ENCODE results near the gene ERAS. TPM values are rescaled to one million over a fixed set of nuclear protein-coding genes. Genes with fewer than 3 reads are reported as not detected.

The ERAS gene
- total and polyA plus RNA-seq, 7 experiments from 2014 or later, result not detected

GRCh38 chrX:48784726-48785125 is 41.6 kb upstream of the ERAS start:
- ChIA-PET POLR2A (no interaction called here), CTCF (no interaction called here)
- no peaks in the 10 kb centered on the region for H3K36me3 Mint-ChIP-seq
- intact Hi-C loops (cut with micrococcal nuclease), result no loop called here
- peaks cover 0 to 3% (median 0%) of the 10 kb centered on the region in 11 donors for H3K9me3 Mint-ChIP-seq
- no peak overlapping the region for H3K4me3 Mint-ChIP-seq
- H3K27me3 ChIP-seq (ENCODE audit: control insufficient read depth in 2 of 2, insufficient read depth in 2 of 2, low read length in 2 of 2), result no peaks in the 10 kb centered on the region
- no peaks in the 10 kb centered on the region for H3K9me3 ChIP-seq (ENCODE audit: control insufficient read depth in 2 of 3, low read length in 3 of 3)
- no peak overlapping the region for H3K27ac ChIP-seq (ENCODE audit: low read depth, low read length)
- no peaks in the 10 kb centered on the region for H3K4me1 ChIP-seq (ENCODE audit: control insufficient read depth in 2 of 2, insufficient read depth in 2 of 2, low read length in 2 of 2)
- DNase-seq (no peak), ATAC-seq (no peak)
- no peak overlapping the region for H3K4me3 ChIP-seq (ENCODE audit: low read length)
- no peaks in the 10 kb centered on the region for H3K36me3 ChIP-seq (ENCODE audit: control insufficient read depth in 2 of 3, insufficient read depth in 3 of 3, low read length in 3 of 3)
- H3K4me1 Mint-ChIP-seq, result peaks cover 0 to 12% (median 8%) of the 10 kb centered on the region in 7 donors
- peaks cover 0 to 18% (median 0%) of the 10 kb centered on the region in 5 donors for H3K27me3 Mint-ChIP-seq
- no peak overlapping the region for H3K27ac Mint-ChIP-seq

DNA sequence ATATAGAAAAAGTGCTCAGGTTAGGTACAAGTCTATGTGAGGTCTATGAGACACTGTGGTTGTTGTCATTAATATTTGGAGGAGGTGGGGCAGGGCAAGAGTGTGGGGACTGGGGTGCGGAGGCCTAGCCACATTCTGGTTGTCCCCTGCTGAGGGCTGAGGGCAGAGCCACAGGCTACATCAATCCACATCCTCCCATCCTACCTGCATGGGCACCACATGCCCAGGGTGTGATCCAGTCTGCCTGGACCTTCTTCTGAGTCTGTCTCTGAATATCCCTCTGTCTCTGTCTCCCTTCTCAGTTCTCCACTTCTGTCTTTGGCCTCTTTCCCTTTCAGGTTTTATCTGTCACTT is 41.1 kb upstream of the ERAS start:
- Mint-ChIP-seq H3K27ac (peak overlapping the region in 1 of 9 donors; percentile 68), H3K36me3 (no peaks in the 10 kb centered on the region), H3K4me1 (peaks cover 0 to 14% (median 11%) of the 10 kb centered on the region in 7 donors), H3K27me3 (peaks cover 0 to 19% (median 0%) of the 10 kb centered on the region in 5 donors), H3K4me3 (peak overlapping the region in 1 of 10 donors; percentile 10), H3K9me3 (peaks cover 0 to 3% (median 0%) of the 10 kb centered on the region in 11 donors)
- no peaks in the 10 kb centered on the region for H3K4me1 ChIP-seq (ENCODE audit: control insufficient read depth in 2 of 2, insufficient read depth in 2 of 2, low read length in 2 of 2)
- H3K4me3 ChIP-seq (ENCODE audit: low read length), result no peak overlapping the region
- intact Hi-C loops (cut with micrococcal nuclease), result no loop called here
- H3K9me3 ChIP-seq (ENCODE audit: control insufficient read depth in 2 of 3, low read length in 3 of 3), result no peaks in the 10 kb centered on the region
- POLR2A ChIA-PET, result no interaction called here
- CTCF ChIA-PET, result no interaction called here
- no peak overlapping the region for H3K27ac ChIP-seq (ENCODE audit: low read depth, low read length)
- H3K36me3 ChIP-seq (ENCODE audit: control insufficient read depth in 2 of 3, insufficient read depth in 3 of 3, low read length in 3 of 3), result no peaks in the 10 kb centered on the region
- ATAC-seq, result no peak
- H3K27me3 ChIP-seq (ENCODE audit: control insufficient read depth in 2 of 2, insufficient read depth in 2 of 2, low read length in 2 of 2), result no peaks in the 10 kb centered on the region
- no peak for DNase-seq

DNA sequence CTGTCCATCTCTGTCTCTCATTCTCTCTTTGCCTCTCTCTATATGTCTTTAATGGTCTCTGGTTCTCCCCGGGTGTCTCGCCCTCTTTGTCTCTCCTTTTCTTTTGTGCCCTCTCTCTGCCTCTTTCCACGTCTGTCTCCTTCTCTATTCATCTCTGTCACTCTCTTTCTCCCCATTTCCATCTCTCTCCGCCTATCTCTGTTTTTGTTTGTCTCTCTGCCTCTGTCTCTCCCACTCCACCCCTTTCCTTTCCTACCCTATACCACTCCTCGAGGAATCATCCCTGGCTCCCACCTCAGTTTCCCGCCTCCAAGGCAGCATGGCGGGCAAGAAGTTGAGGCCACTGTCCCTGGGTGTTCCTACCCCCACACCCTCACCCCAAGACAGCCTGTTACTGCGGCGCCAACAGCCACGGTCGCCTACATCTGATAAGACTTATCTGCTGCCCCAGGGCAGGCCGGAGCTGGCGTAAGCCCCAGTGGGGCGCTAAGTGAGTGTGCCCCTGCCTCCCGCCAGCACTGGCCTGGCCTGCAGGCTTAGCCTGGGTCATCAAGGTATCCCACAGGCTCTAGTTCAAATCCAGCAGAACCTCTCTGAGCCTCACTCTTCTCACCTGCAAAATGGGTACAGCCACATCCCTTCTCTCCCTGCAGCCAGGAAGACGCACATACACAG is 40.6 kb upstream of the ERAS start:
- H3K4me1 Mint-ChIP-seq, result peaks cover 0 to 17% (median 12%) of the 10 kb centered on the region in 7 donors
- ChIA-PET POLR2A (no interaction called here), CTCF (no interaction called here)
- intact Hi-C loops (cut with micrococcal nuclease), result no loop called here
- H3K27me3 Mint-ChIP-seq, result peaks cover 0 to 19% (median 0%) of the 10 kb centered on the region in 5 donors
- DNase-seq (no peak), ATAC-seq (no peak)
- H3K36me3 ChIP-seq (ENCODE audit: control insufficient read depth in 2 of 3, insufficient read depth in 3 of 3, low read length in 3 of 3), result no peaks in the 10 kb centered on the region
- H3K4me3 Mint-ChIP-seq, result peak overlapping the region in 1 of 10 donors; percentile 21
- H3K4me3 ChIP-seq (ENCODE audit: low read length), result no peak overlapping the region
- no peak overlapping the region for H3K27ac ChIP-seq (ENCODE audit: low read depth, low read length)
- H3K36me3 Mint-ChIP-seq, result no peaks in the 10 kb centered on the region
- peaks cover 0 to 3% (median 0%) of the 10 kb centered on the region in 11 donors for H3K9me3 Mint-ChIP-seq
- H3K27ac Mint-ChIP-seq, result peak overlapping the region in 1 of 9 donors; percentile 68
- H3K9me3 ChIP-seq (ENCODE audit: control insufficient read depth in 2 of 3, low read length in 3 of 3), result no peaks in the 10 kb centered on the region
- H3K27me3 ChIP-seq (ENCODE audit: control insufficient read depth in 2 of 2, insufficient read depth in 2 of 2, low read length in 2 of 2), result no peaks in the 10 kb centered on the region
- no peaks in the 10 kb centered on the region for H3K4me1 ChIP-seq (ENCODE audit: control insufficient read depth in 2 of 2, insufficient read depth in 2 of 2, low read length in 2 of 2)

- ATAC-seq (no peak), DNase-seq (no peak)
- Histone ChIP-seq H3K36me3 (ENCODE audit: control insufficient read depth in 2 of 3, insufficient read depth in 3 of 3, low read length in 3 of 3) (no peaks in the 10 kb centered on the region), H3K4me1 (ENCODE audit: control insufficient read depth in 2 of 2, insufficient read depth in 2 of 2, low read length in 2 of 2) (no peaks in the 10 kb centered on the region), H3K9me3 (ENCODE audit: control insufficient read depth in 2 of 3, low read length in 3 of 3) (no peaks in the 10 kb centered on the region), H3K27ac (ENCODE audit: low read depth, low read length) (no peak within 1 kb of the TSS), H3K27me3 (ENCODE audit: control insufficient read depth in 2 of 2, insufficient read depth in 2 of 2, low read length in 2 of 2) (no peaks in the 10 kb centered on the region), H3K4me3 (ENCODE audit: low read length) (no peak within 1 kb of the TSS)
- Mint-ChIP-seq H3K9me3 (peaks cover 0 to 3% (median 0%) of the 10 kb centered on the region in 11 donors), H3K36me3 (no peaks in the 10 kb centered on the region), H3K4me1 (peaks cover 0 to 17% (median 12%) of the 10 kb centered on the region in 7 donors), H3K4me3 (peak within 1 kb of the TSS in 1 of 10 donors; percentile 21), H3K27me3 (peaks cover 0 to 19% (median 0%) of the 10 kb centered on the region in 5 donors), H3K27ac (peak within 1 kb of the TSS in 1 of 9 donors; percentile 68)
- ChIA-PET POLR2A (no interaction called here), CTCF (no interaction called here)
- intact Hi-C loops (cut with micrococcal nuclease), result no loop called here
These were observed 39.9 kb upstream of the ERAS start, which contains the start of gene GATA1 for GRCh38 chrX:48786341-48786800. Gene GATA1, plus strand, starts transcription at chrX:48786590. Its CDS starts 4,520 bp downstream, at chrX:48791110.

DNA sequence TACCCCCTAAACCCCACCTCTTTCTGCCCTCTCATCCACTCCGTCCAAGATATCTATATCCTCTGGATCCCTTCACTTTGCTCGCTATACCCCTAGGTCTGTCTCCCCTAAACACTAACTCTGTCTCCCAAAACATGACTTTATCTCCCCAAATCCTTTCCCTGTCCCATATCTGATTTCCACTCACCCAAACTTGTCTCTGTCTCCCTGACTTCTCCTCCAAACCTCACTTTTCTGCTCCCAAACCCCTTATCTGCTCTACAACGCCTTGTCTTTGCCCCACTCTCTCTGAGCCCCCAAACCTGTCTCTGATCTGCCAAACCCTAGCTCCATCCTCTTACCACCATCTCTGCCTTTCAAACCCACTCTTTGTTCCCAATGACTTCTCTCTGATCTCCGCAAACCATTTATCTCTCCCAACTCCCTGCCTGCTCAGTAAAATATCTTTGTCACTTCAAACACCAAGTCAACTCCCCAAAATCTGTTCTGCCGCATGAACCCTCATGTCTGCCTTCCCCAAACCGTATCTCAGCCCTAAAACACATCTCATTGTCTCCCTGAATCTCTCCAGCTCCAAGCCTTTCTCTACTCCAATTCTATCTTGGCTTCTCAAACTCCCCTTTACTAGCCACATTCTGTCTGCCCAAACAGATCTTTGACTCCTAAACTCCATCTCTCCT is 39.3 kb upstream of the ERAS start:
- POLR2A ChIA-PET, result no interaction called here
- Mint-ChIP-seq H3K4me1 (peaks cover 0 to 17% (median 12%) of the 10 kb centered on the region in 7 donors), H3K27ac (no peak overlapping the region), H3K4me3 (no peak overlapping the region), H3K36me3 (no peaks in the 10 kb centered on the region), H3K9me3 (peaks cover 0 to 3% (median 0%) of the 10 kb centered on the region in 11 donors), H3K27me3 (peaks cover 0 to 19% (median 0%) of the 10 kb centered on the region in 5 donors)
- H3K27me3 ChIP-seq (ENCODE audit: control insufficient read depth in 2 of 2, insufficient read depth in 2 of 2, low read length in 2 of 2), result no peaks in the 10 kb centered on the region
- H3K4me1 ChIP-seq (ENCODE audit: control insufficient read depth in 2 of 2, insufficient read depth in 2 of 2, low read length in 2 of 2), result no peaks in the 10 kb centered on the region
- no peaks in the 10 kb centered on the region for H3K36me3 ChIP-seq (ENCODE audit: control insufficient read depth in 2 of 3, insufficient read depth in 3 of 3, low read length in 3 of 3)
- no peak for DNase-seq
- H3K27ac ChIP-seq (ENCODE audit: low read depth, low read length), result no peak overlapping the region
- H3K9me3 ChIP-seq (ENCODE audit: control insufficient read depth in 2 of 3, low read length in 3 of 3), result no peaks in the 10 kb centered on the region
- CTCF ChIA-PET, result no interaction called here
- H3K4me3 ChIP-seq (ENCODE audit: low read length), result no peak overlapping the region
- ATAC-seq, result no peak
- intact Hi-C loops (cut with micrococcal nuclease), result no loop called here

GRCh38 chrX:48787505-48788443 is 38.5 kb upstream of the ERAS start:
- H3K36me3 Mint-ChIP-seq, result no peaks in the 10 kb centered on the region
- Histone ChIP-seq H3K4me1 (ENCODE audit: control insufficient read depth in 2 of 2, insufficient read depth in 2 of 2, low read length in 2 of 2) (no peaks in the 10 kb centered on the region), H3K27ac (ENCODE audit: low read depth, low read length) (no peak overlapping the region), H3K4me3 (ENCODE audit: low read length) (no peak overlapping the region), H3K9me3 (ENCODE audit: control insufficient read depth in 2 of 3, low read length in 3 of 3) (no peaks in the 10 kb centered on the region), H3K27me3 (ENCODE audit: control insufficient read depth in 2 of 2, insufficient read depth in 2 of 2, low read length in 2 of 2) (no peaks in the 10 kb centered on the region), H3K36me3 (ENCODE audit: control insufficient read depth in 2 of 3, insufficient read depth in 3 of 3, low read length in 3 of 3) (no peaks in the 10 kb centered on the region)
- peak overlapping the region in 4 of 9 donors; percentile 16 to 56 (median 36) for H3K27ac Mint-ChIP-seq
- CTCF ChIA-PET, result no interaction called here
- peaks cover 0 to 17% (median 12%) of the 10 kb centered on the region in 7 donors for H3K4me1 Mint-ChIP-seq
- no peak overlapping the region for H3K4me3 Mint-ChIP-seq
- no peak for DNase-seq
- no peak for ATAC-seq
- POLR2A ChIA-PET, result no interaction called here
- peaks cover 0 to 3% (median 0%) of the 10 kb centered on the region in 11 donors for H3K9me3 Mint-ChIP-seq
- peaks cover 0 to 19% (median 0%) of the 10 kb centered on the region in 5 donors for H3K27me3 Mint-ChIP-seq
- intact Hi-C loops (cut with micrococcal nuclease), result no loop called here

All from naive thymus-derived CD4-positive, alpha-beta T cell (primary cell).